ENCODE measurements around the gene SEMA3A. TPM values are rescaled to one million over a fixed set of nuclear protein-coding genes. Genes with fewer than 3 reads are reported as not detected.

SEMA3A gene
- total and polyA plus RNA-seq, 2 experiments from 2014 or later = 19.8 to 46.4 TPM

- TF ChIP-seq ZNF114 (CRISPR knock-in tag; IDR thresholded peaks at IDR 0.05) (no peak), EZH2phosphoT487 (IDR thresholded peaks at IDR 0.05; ENCODE audit: unreplicated experiment) (no peak), EZH2 (IDR thresholded peaks at IDR 0.05; ENCODE audit: low read depth, unreplicated experiment) (no peak), POLR2AphosphoS5 (IDR thresholded peaks at IDR 0.05; ENCODE audit: low read depth) (no peak), CREB1 (CRISPR knock-in tag; IDR thresholded peaks at IDR 0.05; ENCODE audit: low read depth) (no peak), NANOG (IDR thresholded peaks at IDR 0.05; ENCODE audit: borderline replicate concordance) (no peak), ZNF331 (CRISPR knock-in tag; IDR thresholded peaks at IDR 0.05; ENCODE audit: low read depth) (no peak), REST (IDR thresholded peaks at IDR 0.05; ENCODE audit: unreplicated experiment) (no peak)
- TF ChIP-seq, protein P1, sequence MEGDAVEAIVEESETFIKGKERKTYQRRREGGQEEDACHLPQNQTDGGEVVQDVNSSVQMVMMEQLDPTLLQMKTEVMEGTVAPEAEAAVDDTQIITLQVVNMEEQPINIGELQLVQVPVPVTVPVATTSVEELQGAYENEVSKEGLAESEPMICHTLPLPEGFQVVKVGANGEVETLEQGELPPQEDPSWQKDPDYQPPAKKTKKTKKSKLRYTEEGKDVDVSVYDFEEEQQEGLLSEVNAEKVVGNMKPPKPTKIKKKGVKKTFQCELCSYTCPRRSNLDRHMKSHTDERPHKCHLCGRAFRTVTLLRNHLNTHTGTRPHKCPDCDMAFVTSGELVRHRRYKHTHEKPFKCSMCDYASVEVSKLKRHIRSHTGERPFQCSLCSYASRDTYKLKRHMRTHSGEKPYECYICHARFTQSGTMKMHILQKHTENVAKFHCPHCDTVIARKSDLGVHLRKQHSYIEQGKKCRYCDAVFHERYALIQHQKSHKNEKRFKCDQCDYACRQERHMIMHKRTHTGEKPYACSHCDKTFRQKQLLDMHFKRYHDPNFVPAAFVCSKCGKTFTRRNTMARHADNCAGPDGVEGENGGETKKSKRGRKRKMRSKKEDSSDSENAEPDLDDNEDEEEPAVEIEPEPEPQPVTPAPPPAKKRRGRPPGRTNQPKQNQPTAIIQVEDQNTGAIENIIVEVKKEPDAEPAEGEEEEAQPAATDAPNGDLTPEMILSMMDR (conservative IDR thresholded peaks at IDR 0.05; ENCODE audit: low read depth in 2 of 2) = no peak
Observed at GRCh38 chr7:84236398-84236797, 41.8 kb upstream of the SEMA3A start (continued).

DNA sequence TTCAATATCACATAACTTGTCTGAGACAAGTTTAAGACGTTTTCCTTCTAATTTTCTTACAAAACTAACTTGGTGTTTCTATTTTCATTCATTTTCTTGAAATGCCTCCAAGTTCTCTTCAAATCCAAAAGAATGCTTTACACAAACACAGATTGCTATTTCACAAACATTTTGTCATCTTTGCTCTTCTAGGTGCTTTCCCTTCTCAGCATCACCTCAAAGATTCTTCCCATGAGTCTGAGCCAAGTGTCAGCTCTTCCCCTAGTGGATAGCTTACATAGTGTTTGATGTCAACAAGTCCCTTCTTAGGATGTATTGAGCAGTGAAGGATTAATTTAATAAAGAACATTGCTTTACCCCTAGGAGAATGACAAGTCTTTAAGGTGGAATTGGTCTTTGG lies 38.1 kb upstream of the SEMA3A start:
- no peaks in the 10 kb centered on the region for H3K9me3 Mint-ChIP-seq
- peaks cover 23% of the 10 kb centered on the region for H3K4me1 ChIP-seq (ENCODE audit: insufficient read depth)
- no peaks in the 10 kb centered on the region for H4K20me1 ChIP-seq (replicated peaks; ENCODE audit: insufficient read depth)
- H3K9me2 ChIP-seq (ENCODE audit: insufficient read depth) = no peaks in the 10 kb centered on the region
- no peaks in the 10 kb centered on the region for H3K79me2 ChIP-seq (replicated peaks; ENCODE audit: insufficient read depth)
- H3K27ac ChIP-seq (ENCODE audit: low read depth) = no peak overlapping the region
- H3K4me3 ChIP-seq = no peak overlapping the region
- no peak for TF ChIP-seq ZNF331 (CRISPR knock-in tag; IDR thresholded peaks at IDR 0.05; ENCODE audit: low read depth)
- TF ChIP-seq, protein P1 (conservative IDR thresholded peaks at IDR 0.05; ENCODE audit: low read depth in 2 of 2) = peak in 1 of 2 experiments; percentile 25; a peak in 3 of 4 replicates
- H3K4me1 Mint-ChIP-seq = peaks cover 37% of the 10 kb centered on the region
- no peaks in the 10 kb centered on the region for H3F3A ChIP-seq (replicated peaks; ENCODE audit: low read depth)
- H3K36me3 ChIP-seq (ENCODE audit: insufficient read depth) = no peaks in the 10 kb centered on the region
- DNase-seq (ENCODE audit: low spot score) = peak; percentile 52
- H3K4me2 ChIP-seq = no peak overlapping the region
- no peak overlapping the region for H3K27ac Mint-ChIP-seq
- no peaks in the 10 kb centered on the region for H3K36me3 Mint-ChIP-seq (ENCODE audit: low read depth)
- no peak overlapping the region for H3K4me3 Mint-ChIP-seq
- no peak overlapping the region for H2AFZ ChIP-seq
- peak; percentile 74 for ATAC-seq
- no peaks in the 10 kb centered on the region for H3K27me3 Mint-ChIP-seq (ENCODE audit: insufficient read depth, low read depth, poor library complexity)
- H3K27me3 ChIP-seq (ENCODE audit: insufficient read depth) = no peaks in the 10 kb centered on the region
